GM19438 (cell line): ENCODE data around the gene RBM14.
A peak's percentile ranks its signal among the peaks of the same experiment; 100 is the strongest.
"Not testable (repeated sequence)": the region's sequence is repeated elsewhere in the genome, so short reads cannot be mapped to it uniquely, and the experiment has no call there.

Experiments used
- ATAC-seq: cut with Tn5 transposase; IDR thresholded peaks from one replicate; pipeline ENCODE4 v1.9.1; 2021; ENCODE audit warnings: low read depth; ENCODE audit not compliant: unreplicated experiment

RBM14 gene, protein sequence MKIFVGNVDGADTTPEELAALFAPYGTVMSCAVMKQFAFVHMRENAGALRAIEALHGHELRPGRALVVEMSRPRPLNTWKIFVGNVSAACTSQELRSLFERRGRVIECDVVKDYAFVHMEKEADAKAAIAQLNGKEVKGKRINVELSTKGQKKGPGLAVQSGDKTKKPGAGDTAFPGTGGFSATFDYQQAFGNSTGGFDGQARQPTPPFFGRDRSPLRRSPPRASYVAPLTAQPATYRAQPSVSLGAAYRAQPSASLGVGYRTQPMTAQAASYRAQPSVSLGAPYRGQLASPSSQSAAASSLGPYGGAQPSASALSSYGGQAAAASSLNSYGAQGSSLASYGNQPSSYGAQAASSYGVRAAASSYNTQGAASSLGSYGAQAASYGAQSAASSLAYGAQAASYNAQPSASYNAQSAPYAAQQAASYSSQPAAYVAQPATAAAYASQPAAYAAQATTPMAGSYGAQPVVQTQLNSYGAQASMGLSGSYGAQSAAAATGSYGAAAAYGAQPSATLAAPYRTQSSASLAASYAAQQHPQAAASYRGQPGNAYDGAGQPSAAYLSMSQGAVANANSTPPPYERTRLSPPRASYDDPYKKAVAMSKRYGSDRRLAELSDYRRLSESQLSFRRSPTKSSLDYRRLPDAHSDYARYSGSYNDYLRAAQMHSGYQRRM

DNA sequence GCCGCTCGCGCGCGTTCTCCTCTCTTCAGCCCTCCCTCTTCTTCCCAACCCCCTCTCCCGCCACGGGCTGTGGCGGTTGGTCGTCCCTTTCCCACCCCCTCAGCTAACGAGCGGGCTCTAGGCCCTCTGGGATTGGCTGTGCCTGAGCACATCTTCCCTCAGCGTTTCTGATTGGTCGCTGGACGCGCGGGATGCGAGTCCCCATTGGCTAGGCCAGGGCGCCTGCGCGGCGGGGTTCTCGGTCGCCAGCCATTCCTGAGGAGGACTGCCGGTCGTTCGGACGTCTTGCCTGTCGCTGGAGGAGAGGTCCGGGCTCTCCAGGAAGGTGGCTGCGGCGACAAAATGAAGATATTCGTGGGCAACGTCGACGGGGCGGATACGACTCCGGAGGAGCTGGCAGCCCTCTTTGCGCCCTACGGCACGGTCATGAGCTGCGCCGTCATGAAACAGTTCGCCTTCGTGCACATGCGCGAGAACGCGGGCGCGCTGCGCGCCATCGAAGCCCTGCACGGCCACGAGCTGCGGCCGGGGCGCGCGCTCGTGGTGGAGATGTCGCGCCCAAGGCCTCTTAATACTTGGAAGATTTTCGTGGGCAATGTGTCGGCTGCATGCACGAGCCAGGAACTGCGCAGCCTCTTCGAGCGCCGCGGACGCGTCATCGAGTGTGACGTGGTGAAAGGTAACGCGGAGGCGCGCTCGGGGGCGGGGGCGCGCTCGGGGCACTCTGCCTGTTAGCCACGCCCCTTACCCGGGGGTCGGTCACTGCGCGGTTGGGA is at the start of gene RBM14:
TSS of gene RBM14 (plus strand) at position 252 of the 776 bp plus-strand sequence. CDS start at position 343, 91 bp downstream.
- peak; percentile 82 for ATAC-seq

DNA sequence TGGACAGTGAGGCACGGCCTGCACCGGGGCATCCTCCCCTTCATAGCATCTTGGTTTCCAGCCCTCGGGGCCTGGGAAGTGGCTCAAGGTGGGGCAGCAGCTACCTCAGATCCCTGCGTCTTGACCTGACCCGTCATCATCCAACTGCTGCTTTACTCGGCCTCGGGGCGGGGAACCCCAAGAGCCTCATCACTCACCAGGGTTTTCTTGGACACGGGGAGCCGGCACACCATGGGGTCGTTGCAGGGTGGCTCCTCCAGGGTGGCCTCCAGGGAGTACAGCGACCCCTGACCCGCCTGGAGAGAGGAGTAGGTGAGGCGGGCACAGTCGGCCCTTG is 48.7 kb upstream of the RBM14 start:
- ATAC-seq, result no peak

DNA sequence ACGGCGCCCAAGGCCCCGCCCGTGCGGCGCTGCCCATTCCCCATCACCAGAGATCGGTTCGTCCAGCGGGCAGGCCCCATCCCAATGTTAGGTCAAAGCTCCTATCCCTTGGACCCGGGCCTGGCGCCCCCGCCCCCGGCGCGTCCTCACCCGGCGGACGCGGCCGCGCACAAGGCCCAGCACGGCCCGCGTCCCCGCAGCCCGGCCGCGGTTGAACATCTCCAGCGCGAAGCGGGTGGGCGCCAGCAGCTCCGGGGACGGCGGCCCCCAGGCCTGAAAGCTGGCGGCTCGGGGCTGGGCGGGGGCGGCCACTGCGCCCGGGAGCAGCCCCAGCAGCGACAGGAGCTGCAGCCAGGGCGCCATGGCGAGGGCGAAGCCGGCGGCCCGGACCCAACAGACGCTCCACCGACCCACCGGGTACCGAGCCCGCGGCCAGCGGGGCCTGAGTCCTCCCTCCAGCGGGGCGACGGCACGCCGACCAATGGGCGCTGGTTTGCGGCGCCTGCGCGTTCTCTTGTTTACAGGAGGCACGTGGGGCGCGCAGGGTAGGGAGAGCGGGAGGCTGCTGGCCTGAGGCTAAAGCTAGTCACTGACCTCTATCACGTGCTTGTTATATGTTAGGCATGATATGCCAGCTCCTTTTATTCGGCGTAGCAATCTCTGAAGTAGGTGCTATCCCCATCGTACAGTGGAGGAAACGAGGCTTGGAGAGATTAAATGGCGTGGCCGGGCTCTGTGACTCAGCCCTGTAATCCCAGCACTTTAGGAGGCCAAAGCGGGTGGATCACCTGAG is 48.1 kb upstream of the RBM14 start, which contains the start of gene CTSF:
TSS of gene CTSF (minus strand) at position 483 of the 793 bp plus-strand sequence. CDS start at position 363, 120 bp downstream.
- ATAC-seq, result no peak

DNA sequence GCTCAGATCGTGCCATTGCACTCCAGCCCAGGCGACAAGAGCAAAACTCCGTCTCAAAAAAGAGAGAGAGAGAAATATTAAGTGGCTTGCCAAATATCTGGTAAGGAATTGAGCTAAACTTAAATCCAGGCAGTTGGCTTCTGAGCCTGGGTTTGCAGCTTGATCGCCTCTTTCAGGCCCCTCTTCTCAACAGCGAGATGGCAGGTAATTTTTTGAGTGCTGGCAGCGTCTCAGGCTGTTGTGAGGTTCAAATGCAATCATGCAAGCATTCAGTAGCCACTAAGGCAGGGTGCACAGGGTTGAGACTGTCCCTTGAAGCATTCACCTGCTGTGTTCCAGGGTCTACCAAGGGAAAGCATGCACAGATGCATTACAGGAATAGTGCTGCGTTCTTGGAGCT is 47.4 kb upstream of the RBM14 start:
- no peak for ATAC-seq

DNA sequence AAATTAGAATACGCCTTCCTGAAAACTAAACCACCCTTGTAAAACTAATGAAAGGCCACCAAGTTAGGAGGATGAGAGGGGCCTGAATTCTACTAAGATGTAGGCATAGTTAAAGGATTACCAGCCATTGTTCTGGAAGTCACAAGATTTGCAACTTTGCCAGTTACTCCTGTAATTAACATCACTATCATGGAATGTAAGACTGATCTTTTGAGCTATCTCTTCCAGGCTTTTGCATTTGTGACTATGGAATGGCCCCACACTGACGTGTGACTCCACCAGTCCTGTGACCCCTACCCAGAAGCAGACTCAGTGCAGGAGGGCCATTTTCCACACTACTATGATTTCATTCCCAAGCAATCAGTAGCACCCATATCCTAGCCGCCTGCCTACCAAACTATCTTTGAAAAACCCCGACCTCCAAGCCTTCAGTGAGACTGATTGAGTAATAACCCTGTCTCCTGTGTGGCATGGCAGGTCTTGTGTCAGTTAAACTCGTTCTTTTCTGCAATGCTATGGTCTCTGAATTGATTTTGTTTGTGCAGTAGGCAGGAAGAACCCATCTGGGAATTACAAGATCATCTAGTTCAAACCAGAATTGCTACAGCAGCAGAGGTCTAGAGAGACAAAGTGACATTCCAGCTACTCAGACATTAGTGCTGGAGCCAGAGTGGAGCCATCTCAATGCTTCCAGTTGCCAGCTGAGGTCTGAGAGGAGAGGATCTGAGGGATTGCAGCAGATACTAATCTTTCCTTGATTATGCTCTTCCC is 46.2 kb upstream of the RBM14 start:
- ATAC-seq, result no peak

DNA sequence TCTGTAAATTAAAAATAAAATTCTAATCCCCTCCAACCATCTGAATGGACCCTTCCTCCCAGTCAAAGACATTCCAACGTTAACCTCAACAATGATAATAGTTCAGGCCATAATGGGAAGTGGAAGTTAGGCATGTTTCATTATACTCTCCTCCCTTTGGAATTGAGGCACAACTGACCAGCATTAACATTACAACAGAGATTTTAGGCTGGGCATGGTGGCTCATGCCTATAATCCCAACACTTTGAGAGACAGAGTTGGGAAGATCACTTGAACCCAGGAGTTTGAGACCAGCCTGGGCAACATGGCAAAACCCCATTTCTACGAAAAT is 45.6 kb upstream of the RBM14 start:
- no peak for ATAC-seq

DNA sequence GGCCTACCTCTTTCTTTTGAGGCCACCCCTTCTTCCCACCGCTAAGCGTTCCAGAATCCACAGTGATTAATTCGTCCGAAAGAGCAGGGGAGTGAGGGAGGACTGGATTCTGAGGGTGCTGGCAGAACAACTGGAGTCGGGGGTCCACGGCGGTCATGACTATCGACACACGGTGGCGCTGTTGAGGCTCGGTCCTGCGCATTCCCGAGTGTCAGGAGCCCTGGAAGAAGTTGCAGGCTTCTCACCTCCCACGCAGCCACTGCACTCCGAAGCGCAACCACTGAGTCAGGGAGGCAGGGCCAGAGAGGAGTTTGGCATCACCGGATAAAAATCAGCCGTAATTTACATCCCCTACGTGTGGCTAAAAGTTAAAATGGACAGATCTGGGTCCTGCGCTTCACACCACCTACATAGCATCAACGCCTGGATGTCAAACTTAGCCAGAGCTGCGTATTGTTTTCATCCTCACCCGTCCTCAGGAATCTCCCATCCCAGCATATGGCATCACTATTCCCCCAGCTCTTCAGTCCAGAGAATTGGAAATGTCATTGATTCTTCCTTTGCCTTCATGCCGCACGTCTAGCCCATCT is 37.3 kb upstream of the RBM14 start:
- no peak for ATAC-seq

DNA sequence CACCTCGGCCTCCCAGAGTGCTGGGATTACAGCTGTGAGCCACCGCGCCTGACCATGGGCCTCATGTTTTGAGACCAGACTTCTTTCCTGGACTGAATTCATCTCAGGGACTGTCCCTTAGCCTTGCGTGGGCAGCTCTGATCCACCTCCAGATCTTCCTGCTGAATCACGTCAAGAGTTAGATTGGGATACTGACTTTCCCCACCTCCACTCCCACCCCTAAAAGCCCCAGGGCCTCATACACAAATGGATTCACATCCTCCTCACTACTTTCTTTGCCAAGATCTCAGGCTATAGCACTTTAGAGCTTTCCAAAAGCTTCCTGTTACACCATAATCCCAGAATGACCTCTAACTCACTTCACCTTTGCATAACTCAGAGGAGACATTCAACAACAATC is 35.6 kb upstream of the RBM14 start:
- no peak for ATAC-seq

DNA sequence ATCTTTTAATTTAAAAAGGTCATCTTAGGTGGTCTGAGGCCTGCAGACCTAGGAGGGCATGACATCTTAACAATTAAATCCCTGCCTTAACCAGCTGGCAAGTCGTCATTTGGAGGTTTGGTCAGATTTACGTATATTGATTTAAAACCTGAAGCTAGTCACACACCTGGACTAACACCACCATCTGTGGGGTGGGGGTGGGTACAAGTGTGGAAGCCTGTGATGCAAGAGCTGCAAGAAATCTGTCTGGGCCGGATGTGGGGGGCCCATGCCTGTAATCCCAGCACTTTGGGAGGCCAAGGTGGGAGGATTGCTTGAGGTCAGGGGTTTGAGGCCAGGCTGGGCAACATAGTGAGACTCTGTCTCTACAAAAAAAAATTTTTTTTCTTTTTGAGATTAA is 35.2 kb upstream of the RBM14 start:
- no peak for ATAC-seq

DNA sequence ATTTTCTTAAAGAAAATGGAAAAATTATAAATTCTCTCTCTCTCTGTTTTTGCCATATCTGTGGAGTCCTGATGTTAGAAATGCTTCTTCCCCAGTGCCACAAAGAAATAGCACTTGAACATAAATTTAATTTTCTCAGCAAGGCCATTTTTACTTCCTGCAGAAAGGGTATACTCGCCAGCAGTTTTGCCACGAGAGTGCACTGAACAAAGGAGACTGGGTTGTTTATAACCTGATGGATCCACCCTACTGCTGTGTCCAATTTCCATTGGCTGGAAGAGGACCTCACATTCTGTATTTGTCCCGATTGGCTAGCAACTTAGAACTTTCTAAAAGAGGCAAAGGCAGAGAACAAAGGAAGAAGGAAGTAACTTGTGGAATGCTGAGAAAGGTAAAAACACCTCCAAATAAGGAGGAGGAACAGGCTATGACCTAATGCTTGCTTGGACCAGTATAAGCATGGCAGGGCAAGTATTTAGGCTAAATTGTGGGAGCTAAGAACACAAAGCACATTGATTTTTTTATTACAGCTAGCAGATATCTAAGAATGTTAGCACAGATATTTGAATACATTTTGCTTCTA is 33.8 kb upstream of the RBM14 start:
- not testable (repeated sequence) for ATAC-seq

DNA sequence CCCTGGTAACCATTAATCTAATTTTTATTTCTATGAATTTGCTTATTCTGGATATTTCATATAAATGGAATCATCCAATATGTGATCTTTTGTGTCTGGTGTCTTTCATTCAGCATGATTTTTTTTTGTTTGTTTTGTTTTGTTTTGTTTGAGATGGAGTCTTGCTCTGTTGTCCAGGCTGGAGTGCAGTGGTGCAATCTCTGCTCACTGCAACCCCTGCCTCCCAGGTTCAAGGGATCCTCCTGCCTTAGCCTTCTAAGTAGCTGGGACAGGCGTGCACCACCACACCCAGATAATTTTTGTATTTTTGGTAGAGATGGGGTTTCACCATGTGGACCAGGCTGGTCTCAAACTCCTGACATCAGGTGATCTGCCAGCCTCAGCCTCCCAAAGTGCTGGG is 31.0 kb upstream of the RBM14 start:
- not testable (repeated sequence) for ATAC-seq

DNA sequence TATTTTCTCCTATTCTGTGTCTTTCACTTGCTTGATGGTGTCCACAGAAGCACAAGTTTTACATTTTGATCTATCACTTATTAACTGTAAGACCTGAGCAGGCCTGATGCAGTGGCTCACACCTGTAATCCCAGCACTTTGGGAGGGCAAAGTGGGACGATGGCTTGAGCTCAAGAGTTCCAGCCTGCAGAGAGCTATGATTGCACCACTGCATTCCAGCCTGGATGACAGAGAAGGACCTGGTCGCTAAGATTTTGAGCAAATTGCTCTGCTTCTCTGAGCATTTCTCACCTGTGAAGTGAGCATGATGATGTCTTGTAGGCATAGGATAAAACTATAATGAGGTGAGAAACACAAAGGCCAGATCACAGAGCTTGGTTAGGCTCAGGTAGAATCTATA is 30.3 kb upstream of the RBM14 start:
- ATAC-seq, result no peak

DNA sequence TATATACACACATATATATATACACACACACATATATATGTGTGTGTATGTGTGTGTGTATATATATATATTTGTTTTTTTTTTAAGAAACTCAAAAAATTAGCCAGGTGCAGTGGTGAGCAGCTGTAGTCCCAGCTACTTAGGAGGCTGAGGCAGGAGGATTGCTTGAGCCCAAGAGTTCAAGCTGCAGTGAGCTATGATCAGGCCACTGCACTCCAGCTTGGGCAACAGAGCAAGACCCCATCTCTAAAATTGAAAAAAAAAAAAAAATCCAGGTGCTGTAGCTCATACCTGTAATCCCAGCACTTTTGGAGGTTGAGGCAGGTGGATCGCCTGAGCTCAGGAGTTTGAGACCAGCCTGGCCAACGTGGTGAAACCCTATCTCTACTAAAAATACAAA is 27.1 kb upstream of the RBM14 start:
- ATAC-seq, result not testable (repeated sequence)

DNA sequence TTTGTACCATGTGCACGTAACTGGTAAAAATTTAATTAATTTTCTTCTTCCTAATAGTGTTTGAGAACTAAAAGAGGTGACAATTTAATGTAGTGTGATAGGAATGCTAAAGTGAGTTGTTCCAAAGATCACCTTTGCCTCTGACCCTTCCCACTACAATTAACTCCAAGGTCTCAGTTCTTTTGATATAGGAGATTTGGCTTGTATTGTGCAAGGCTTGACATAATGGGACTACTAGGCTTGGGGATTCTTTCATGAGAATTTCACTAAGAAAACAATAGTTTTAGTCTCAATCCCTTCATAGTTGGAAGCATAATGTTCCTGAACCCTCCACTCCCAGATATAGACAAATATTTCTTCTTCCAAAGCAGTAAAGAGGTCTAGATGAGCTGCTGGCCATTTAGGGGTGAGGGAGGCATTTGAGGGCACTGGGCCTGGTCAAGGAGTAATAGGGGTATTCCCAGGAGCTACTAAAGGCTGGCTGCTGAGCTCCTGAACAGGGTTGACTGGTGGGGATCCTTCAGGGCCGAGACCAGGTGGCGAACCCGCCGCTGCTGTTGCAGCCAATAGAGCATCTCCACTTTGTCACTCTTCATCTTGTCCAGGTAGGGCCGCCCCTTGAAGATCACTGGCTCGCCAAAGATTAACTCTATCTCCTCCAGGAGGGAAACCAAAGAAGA is 26.3 kb upstream of the RBM14 start:
- no peak for ATAC-seq

DNA sequence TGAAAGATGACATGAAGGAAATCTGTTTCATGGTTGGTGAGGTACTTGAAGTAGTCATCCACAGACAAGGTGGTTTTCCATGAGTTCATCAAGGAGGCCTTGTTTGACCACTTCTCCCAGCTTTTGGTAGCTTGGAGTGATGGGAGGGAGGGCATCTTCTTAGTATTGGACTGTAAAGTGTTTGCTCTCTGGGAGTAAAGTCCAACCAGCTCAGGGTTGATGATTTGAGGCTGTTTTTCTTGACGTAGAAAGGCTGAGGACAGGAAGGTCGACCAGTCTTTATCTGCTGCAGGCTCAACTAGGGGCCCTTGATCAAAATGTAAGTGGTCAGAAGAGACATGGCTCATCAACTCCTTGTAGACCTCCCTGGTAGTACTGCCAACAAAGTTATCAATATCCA is 25.3 kb upstream of the RBM14 start:
- ATAC-seq, result no peak

DNA sequence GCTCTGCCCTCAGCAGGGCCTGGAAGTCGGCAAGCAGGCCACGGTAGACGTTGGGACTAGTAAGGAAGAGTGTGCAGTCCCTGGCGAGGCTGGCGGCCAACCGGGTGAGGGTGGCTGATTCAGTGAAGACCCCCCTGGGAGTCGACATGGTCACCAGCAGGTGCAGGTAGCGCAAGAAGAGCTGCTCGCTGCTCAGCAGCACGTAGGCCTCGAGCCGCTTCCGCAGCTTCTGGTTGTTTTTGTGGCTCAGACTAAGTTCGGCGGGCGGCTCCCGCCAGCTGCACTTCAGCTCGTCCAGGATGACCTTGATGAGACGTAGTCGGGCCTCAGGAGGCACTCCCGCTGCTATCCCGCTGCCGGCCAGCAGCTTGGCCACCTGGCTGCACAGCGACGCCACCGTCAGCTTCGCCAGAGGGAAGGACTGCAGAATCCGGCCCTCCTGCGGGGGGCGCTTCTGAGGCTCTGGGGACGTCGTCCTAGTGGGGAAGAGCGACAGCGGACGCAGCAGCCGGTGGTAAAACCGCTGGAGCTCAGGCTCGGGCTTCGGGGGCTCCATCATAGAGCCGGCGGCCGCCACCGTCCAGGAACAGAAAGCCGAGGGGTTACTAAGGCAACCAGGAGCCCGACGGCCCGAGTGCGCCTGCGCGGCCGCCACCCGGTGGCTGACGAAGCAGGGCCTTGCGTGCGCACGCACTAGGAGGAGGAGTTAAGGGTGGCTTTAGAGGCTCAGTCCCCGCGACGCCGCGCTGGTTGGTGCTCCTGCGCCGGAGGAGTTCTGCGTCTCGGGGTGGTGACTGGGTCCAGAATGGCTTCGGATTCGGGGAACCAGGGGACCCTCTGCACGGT is 23.8 kb upstream of the RBM14 start, which contains the start of the genes CCDC87 and CCS:
TSS of gene CCDC87 (minus strand) at position 607 of the 846 bp plus-strand sequence. CDS start at position 559, 48 bp downstream.
TSS of gene CCS (plus strand) at position 729 of the 846 bp plus-strand sequence. CDS start at position 806, 77 bp downstream.
- ATAC-seq, result peak; percentile 79

DNA sequence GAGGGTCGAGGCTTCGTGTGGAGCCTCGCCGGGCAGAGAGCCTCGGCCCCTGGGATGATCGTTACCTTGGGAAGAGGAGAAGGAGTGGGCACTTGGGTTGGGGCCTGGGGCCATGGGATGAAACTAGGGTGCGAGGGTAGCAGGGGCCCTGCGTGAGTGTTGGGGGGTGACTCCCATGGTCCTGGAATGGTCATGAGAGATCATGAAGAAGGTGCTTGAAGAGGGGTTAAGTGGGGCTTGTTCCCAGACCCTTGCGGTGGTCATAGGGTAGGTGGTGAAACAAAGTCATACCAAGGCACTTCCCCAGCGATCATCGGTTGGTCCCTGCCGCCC is 23.2 kb upstream of the RBM14 start:
- peak; percentile 19 for ATAC-seq

DNA sequence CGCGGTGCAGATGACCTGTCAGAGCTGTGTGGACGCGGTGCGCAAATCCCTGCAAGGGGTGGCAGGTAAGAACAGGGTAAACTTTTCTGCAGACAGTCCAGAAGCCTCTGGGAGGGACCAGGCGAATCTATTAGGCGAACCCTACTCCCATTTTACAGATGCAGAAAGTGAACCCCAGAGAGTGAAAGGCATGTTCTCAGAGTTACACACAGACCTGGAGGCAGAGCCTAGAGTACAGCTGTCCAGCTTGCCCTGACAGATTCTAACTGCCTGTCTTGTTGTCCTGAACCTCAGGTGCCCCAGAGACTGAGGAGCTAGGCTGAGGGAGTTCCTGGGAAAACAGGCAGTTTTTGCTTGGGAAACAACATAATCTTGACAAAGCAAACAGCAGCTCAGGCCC is 22.8 kb upstream of the RBM14 start:
- ATAC-seq, result no peak
